GM23248 (cell line): ENCODE measurements around the gene ZNF181.

ENCODE experiments used
- EZH2 ChIP-seq: fragments of 200-600 bp; sonication (generic); IDR thresholded peaks from 2 replicates; pipeline ENCODE4 v1.6.1; 2018; ENCODE audit warnings: antibody characterized with exemption, mild to moderate bottlenecking; ENCODE audit not compliant: insufficient read depth, poor library complexity, severe bottlenecking
- EZH2phosphoT487 ChIP-seq: fragments of 200-600 bp; sonication (generic); IDR thresholded peaks from 2 replicates; pipeline ENCODE4 v1.6.1; 2018; ENCODE audit warnings: antibody characterized with exemption, moderate library complexity, mild to moderate bottlenecking, low read depth; ENCODE audit not compliant: insufficient read depth

DNA sequence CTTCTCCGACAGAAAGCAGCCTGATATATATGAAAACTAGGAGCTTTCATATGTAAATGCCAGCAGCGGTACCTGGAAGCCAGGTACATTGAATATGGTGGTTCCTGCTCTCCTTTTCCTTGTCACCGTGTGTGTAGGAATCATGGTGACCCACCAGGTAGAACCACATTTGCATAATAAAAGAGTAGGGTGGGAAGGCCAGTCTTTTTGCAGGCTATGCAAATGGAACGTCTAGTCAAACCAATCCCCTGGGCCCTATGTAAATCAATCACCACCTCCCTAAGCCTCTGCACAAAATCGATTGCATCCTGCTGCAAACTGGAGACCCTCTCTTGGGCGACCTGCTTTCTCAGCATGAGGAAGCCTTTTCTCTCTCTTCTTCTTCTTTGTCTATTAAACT lies 22.2 kb upstream of the ZNF181 start:
- TF ChIP-seq EZH2 (no peak), EZH2phosphoT487 (no peak)
